GM18951 (cell line): ENCODE measurements around the gene ABCA10.

ENCODE experiments used
- POLR2A ChIP-seq: IDR thresholded peaks from 4 replicates; pipeline ENCODE4 v1.6.1; 2011; ENCODE audit warnings: mild to moderate bottlenecking; ENCODE audit not compliant: insufficient read length, insufficient read depth; ENCODE audit errors: extremely low read depth
- in situ Hi-C: fragments of 300-500 bp; cut with MboI; formaldehyde crosslinking; loops from one replicate; pipeline ENCODE4 v1.12.0; 2022; ENCODE audit warnings: low sequenced_read_pairs, mixed read lengths, inconsistent platforms; ENCODE audit not compliant: unreplicated experiment

Gene ABCA10

GRCh38 chr17:69130627-69131296 is 97.9 kb downstream of the ABCA10 start:
- no peak for TF ChIP-seq POLR2A
- in situ Hi-C loops: no loop called here

- in situ Hi-C loops: no loop called here
Observed at GRCh38 chr17:69123626-69124025, 105.0 kb downstream of the ABCA10 start.

GRCh38 chr17:69122065-69122464 is 106.6 kb downstream of the ABCA10 start:
- in situ Hi-C loops: no loop called here
- no peak for TF ChIP-seq POLR2A

More at GRCh38 chr17:69123626-69124025, 105.0 kb downstream of the ABCA10 start:
- no peak for TF ChIP-seq POLR2A

- in situ Hi-C loops: no loop called here
- TF ChIP-seq POLR2A: peak; percentile 29
Observed at GRCh38 chr17:69117855-69118784, 110.5 kb downstream of the ABCA10 start.

- in situ Hi-C loops: no loop called here
- TF ChIP-seq POLR2A: no peak
Observed at GRCh38 chr17:69111794-69112193, 116.8 kb downstream of the ABCA10 start.

- TF ChIP-seq POLR2A: no peak
- in situ Hi-C loops: no loop called here
Observed at GRCh38 chr17:69105907-69106730, 122.5 kb downstream of the ABCA10 start.

- in situ Hi-C loops: no loop called here
- TF ChIP-seq POLR2A: no peak
Observed at GRCh38 chr17:69103557-69104233, 124.9 kb downstream of the ABCA10 start.

GRCh38 chr17:69098625-69099024 is 130.0 kb downstream of the ABCA10 start:
- TF ChIP-seq POLR2A: no peak
- in situ Hi-C loops: no loop called here
